ENCODE results near the gene HSPA4. TPM values are rescaled to one million over a fixed set of nuclear protein-coding genes. Genes with fewer than 3 reads are reported as not detected.

The HSPA4 gene
- total and polyA plus RNA-seq, 2 of the 13 experiments (the other 11 are each of a cell fraction or from before 2014, with no cell fraction given) = 36.6 to 231 TPM

- TF ChIP-seq GZF1 (CRISPR knock-in tag; IDR thresholded peaks at IDR 0.05) (no peak), TRIM22 (IDR thresholded peaks at IDR 0.05) (no peak), HOXA5 (CRISPR knock-in tag; IDR thresholded peaks at IDR 0.05) (no peak), GLI4 (CRISPR knock-in tag; IDR thresholded peaks at IDR 0.05; ENCODE audit: borderline replicate concordance) (no peak), MIXL1 (CRISPR knock-in tag; IDR thresholded peaks at IDR 0.05) (0 out of 2 replicates have a peak, but pooled peaks have one; percentile 13), ZNF160 (CRISPR knock-in tag; IDR thresholded peaks at IDR 0.05) (no peak; the same call in none of the 2 replicates), MAZ (IDR thresholded peaks at IDR 0.05; ENCODE audit: borderline replicate concordance, low read depth, low read length) (no peak), MAZ (CRISPR knock-in tag; IDR thresholded peaks at IDR 0.05; ENCODE audit: low read depth) (0 out of 2 replicates have a peak, but pooled peaks have one; percentile 5), ZNF335 (CRISPR knock-in tag; IDR thresholded peaks at IDR 0.05) (0 out of 2 replicates have a peak, but pooled peaks have one; percentile 2), SNAI1 (CRISPR knock-in tag; IDR thresholded peaks at IDR 0.05; ENCODE audit: borderline replicate concordance) (0 out of 2 replicates have a peak, but pooled peaks have one; percentile 16), SIN3A (IDR thresholded peaks at IDR 0.05; ENCODE audit: borderline replicate concordance, low read depth, low read length) (peak; percentile 87), KDM5B (CRISPR knock-in tag; IDR thresholded peaks at IDR 0.05; ENCODE audit: borderline replicate concordance) (peak; percentile 15; the same call in 1 of the 2 replicates), PHF21A (CRISPR knock-in tag; IDR thresholded peaks at IDR 0.05) (peak; percentile 23; the same call in 1 of the 2 replicates), ZSCAN25 (CRISPR knock-in tag; IDR thresholded peaks at IDR 0.05) (no peak), PTBP1 (IDR thresholded peaks at IDR 0.05; ENCODE audit: low read depth, low read length, poor library complexity, severe bottlenecking) (peak; percentile 39)
- TF ChIP-seq, protein P1, sequence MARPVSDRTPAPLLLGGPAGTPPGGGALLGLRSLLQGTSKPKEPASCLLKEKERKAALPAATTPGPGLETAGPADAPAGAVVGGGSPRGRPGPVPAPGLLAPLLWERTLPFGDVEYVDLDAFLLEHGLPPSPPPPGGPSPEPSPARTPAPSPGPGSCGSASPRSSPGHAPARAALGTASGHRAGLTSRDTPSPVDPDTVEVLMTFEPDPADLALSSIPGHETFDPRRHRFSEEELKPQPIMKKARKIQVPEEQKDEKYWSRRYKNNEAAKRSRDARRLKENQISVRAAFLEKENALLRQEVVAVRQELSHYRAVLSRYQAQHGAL (CRISPR knock-in tag; IDR thresholded peaks at IDR 0.05; ENCODE audit: not compliant biosample characterization) = peak; percentile 12
Measured at GRCh38 chr5:133052317-133053175, 733 bp downstream of the HSPA4 start (continued).
